KMS-11 (cell line): ENCODE measurements around the gene SP5.
"Not testable (repeated sequence)": the region's sequence is repeated elsewhere in the genome, so short reads cannot be mapped to it uniquely, and the experiment has no call there.

Source experiments
- H2AFZ ChIP-seq: fragments of 200-600 bp; sonication (generic); 2 replicates; pipeline ENCODE4 v1.6.1; 2016; ENCODE audit warnings: antibody characterized with exemption, mixed run types, low read depth
- H3K27ac ChIP-seq: fragments of 200-600 bp; sonication (generic); 2 replicates; pipeline ENCODE4 v1.6.1; 2016; ENCODE audit warnings: mild to moderate bottlenecking, mixed run types
- H3K27me3 ChIP-seq: fragments of 200-600 bp; sonication (generic); 2 replicates; pipeline ENCODE4 v1.6.1; 2017; ENCODE audit warnings: mild to moderate bottlenecking, low read depth, mixed run types, moderate library complexity; ENCODE audit not compliant: insufficient read depth
- H3K36me3 ChIP-seq: fragments of 200-600 bp; sonication (generic); 2 replicates; pipeline ENCODE4 v1.6.1; 2017; ENCODE audit warnings: mild to moderate bottlenecking, mixed run types; ENCODE audit not compliant: insufficient read depth
- H3K4me1 ChIP-seq: fragments of 200-600 bp; sonication (generic); 2 replicates; pipeline ENCODE4 v1.6.1; 2016; ENCODE audit warnings: mild to moderate bottlenecking, low read depth, mixed run types; ENCODE audit not compliant: poor library complexity, severe bottlenecking
- H3K4me2 ChIP-seq: fragments of 200-600 bp; sonication (generic); 2 replicates; pipeline ENCODE4 v1.7.0; 2016; ENCODE audit warnings: mild to moderate bottlenecking, mixed run types
- H3K4me3 ChIP-seq: fragments of 200-600 bp; sonication (generic); IDR thresholded peaks from 2 replicates; pipeline ENCODE4 v1.6.1; 2017; ENCODE audit warnings: low read depth, low read length, mixed read lengths; ENCODE audit not compliant: insufficient read depth
- H3K79me2 ChIP-seq: fragments of 200-600 bp; sonication (generic); 2 replicates; pipeline ENCODE4 v1.6.1; 2016; ENCODE audit warnings: low read depth, mixed run types; ENCODE audit not compliant: insufficient read depth
- H3K9ac ChIP-seq: fragments of 200-600 bp; sonication (generic); 2 replicates; pipeline ENCODE4 v1.6.1; 2016; ENCODE audit warnings: mild to moderate bottlenecking, mixed run types
- H4K20me1 ChIP-seq: fragments of 200-600 bp; sonication (generic); 2 replicates; pipeline ENCODE4 v1.6.1; 2016; ENCODE audit warnings: mild to moderate bottlenecking, mixed run types; ENCODE audit not compliant: insufficient read depth
- CTCF ChIP-seq: fragments of 200-600 bp; sonication (generic); conservative IDR thresholded peaks from 2 replicates; pipeline ENCODE4 v1.6.1; 2017; ENCODE audit warnings: low read depth, mild to moderate bottlenecking, antibody characterized with exemption, low read length, moderate library complexity, mixed read lengths

Gene SP5

DNA sequence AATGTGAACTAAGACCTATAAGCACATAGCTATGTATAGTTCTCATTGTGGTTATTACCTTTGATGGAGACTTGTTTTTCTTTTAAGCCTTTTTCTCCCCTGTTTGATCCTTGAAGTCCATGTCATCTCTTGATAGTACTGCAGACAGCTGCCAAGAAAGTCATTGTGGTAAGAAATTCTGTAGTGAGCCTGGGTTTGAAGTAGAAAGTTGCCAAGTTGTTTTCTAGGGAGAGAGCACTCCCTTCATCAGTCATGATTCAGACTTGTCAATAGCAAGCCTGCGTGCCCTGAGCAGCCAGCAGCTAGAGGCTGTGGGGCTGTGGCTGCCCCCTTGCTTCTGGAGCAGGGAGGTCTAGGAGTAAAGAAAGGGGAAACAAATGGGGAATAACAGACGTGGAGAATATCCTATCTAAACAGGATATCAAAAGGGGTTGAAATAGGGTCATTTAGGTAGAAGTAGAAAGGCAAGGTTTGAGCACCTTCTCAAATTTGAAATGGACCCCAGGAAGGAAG, 8.4 kb downstream of the SP5 start:
- Histone ChIP-seq H2AFZ (no peak overlapping the region), H3K4me1 (no peaks in the 10 kb centered on the region), H3K9ac (no peak overlapping the region), H3K79me2 (no peaks in the 10 kb centered on the region), H3K4me3 (no peak overlapping the region), H3K27me3 (no peaks in the 10 kb centered on the region), H3K27ac (no peak overlapping the region), H4K20me1 (no peaks in the 10 kb centered on the region), H3K36me3 (no peaks in the 10 kb centered on the region), H3K4me2 (no peak overlapping the region)
- TF ChIP-seq CTCF = no peak

DNA sequence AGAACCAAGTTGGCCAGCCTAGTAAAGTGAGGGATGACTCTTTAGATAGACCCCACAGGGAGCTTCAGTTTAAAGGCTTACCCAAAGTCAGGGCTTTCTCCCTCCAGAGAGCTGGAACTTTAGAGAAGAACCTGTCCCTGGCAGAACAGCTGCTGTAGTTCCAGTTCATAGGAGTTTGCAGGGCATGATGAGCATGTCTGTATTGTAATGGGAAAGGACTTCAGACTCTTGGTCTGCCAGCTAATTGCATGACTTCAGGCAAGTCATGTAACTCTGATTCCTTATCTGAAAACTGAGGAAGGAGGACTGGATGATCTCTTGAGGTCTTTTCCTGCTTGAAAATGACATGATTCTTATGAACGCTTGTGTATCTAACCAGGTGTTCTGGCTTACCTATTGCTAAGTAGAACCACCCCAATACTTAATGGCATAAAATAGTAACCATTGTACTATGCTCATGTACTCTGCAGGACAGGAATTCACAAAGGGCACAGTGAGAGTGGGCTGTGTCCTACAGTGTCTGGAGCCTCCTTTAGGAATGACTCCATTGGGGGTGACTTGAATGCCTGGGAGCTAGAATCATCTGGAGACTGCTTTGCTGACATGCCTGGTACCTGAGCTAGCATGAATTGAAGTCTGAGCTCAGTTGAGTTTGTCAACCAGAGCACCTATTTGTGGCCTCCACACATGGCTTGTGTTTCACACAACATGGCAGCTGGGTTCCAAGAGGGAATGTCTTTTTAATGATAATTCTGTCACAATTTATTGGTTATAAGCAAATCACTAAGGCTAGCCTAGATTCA, 18.9 kb downstream of the SP5 start:
- no peak overlapping the region for H3K4me3 ChIP-seq
- no peaks in the 10 kb centered on the region for H3K4me1 ChIP-seq
- no peaks in the 10 kb centered on the region for H4K20me1 ChIP-seq
- no peak overlapping the region for H3K9ac ChIP-seq
- H3K27me3 ChIP-seq = no peaks in the 10 kb centered on the region
- no peaks in the 10 kb centered on the region for H3K79me2 ChIP-seq
- no peak overlapping the region for H3K27ac ChIP-seq
- TF ChIP-seq CTCF = no peak
- no peak overlapping the region for H2AFZ ChIP-seq
- H3K4me2 ChIP-seq = no peak overlapping the region
- no peaks in the 10 kb centered on the region for H3K36me3 ChIP-seq

- not testable (repeated sequence) for H4K20me1 ChIP-seq, H3K4me1 ChIP-seq, H3K36me3 ChIP-seq, H2AFZ ChIP-seq, H3K79me2 ChIP-seq, H3K27me3 ChIP-seq, H3K4me2 ChIP-seq, H3K9ac ChIP-seq, H3K4me3 ChIP-seq, H3K27ac ChIP-seq
Observed at GRCh38 chr2:170734601-170735000, 19.5 kb downstream of the SP5 start.

- Histone ChIP-seq H3K4me3 (no peak overlapping the region), H3K4me2 (no peak overlapping the region), H3K27ac (no peak overlapping the region), H3K4me1 (no peaks in the 10 kb centered on the region), H2AFZ (no peak overlapping the region), H3K36me3 (no peaks in the 10 kb centered on the region), H3K9ac (no peak overlapping the region), H4K20me1 (no peaks in the 10 kb centered on the region), H3K79me2 (no peaks in the 10 kb centered on the region), H3K27me3 (no peaks in the 10 kb centered on the region)
- no peak for TF ChIP-seq CTCF
Observed at GRCh38 chr2:170736628-170737027, 21.5 kb downstream of the SP5 start.

DNA sequence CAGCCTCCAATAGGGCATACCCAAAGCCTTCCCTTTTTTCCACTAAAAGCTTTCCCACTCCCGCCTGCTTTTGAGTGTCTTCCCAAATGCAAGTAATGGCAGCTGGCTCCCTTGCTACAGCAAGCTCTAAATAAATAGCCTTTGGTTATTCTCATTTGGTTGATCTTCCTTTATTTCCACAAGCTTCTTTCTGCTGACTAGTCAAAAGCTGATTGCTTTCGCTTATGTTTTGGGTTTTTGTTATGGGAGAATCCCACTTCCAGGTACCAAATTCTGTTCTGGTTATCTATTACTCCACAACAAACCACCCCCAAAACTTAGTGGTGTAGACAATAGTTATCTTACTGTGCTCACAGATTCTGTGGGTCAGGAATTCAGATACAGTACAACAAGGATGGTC, 22.3 kb downstream of the SP5 start:
- no peaks in the 10 kb centered on the region for H3K36me3 ChIP-seq
- no peak overlapping the region for H2AFZ ChIP-seq
- H3K4me2 ChIP-seq = no peak overlapping the region
- H3K27me3 ChIP-seq = no peaks in the 10 kb centered on the region
- no peak overlapping the region for H3K4me3 ChIP-seq
- no peak overlapping the region for H3K27ac ChIP-seq
- no peaks in the 10 kb centered on the region for H3K4me1 ChIP-seq
- no peaks in the 10 kb centered on the region for H3K79me2 ChIP-seq
- TF ChIP-seq CTCF = no peak
- no peak overlapping the region for H3K9ac ChIP-seq
- H4K20me1 ChIP-seq = no peaks in the 10 kb centered on the region
